ENCODE results near the gene ASCL3.
"Not testable (repeated sequence)": the region's sequence is repeated elsewhere in the genome, so short reads cannot be mapped to it uniquely, and the experiment has no call there.

The ASCL3 gene

GRCh38 chr11:8913961-8914660 lies 28.7 kb downstream of the ASCL3 start:
- Histone ChIP-seq H3K4me3 (peak overlapping the region in 3 of 7 experiments; percentile 8 to 11 (median 8)), H3K27ac (peak overlapping the region in 20 of 21 experiments; percentile 1 to 82 (median 57))

- peak within 1 kb of the TSS; percentile 76 to 88 (median 81) for H3K4me3 ChIP-seq
- peak within 1 kb of the TSS; percentile 56 to 98 (median 88) for H3K27ac ChIP-seq
These were observed 31.6 kb downstream of the ASCL3 start, which contains the start of gene AKIP1 for GRCh38 chr11:8911029-8911823. Gene AKIP1 (plus strand): TSS chr11:8911189. CDS start chr11:8911450, 261 bp downstream.

GRCh38 chr11:8910649-8911026 lies 32.2 kb downstream of the ASCL3 start:
- Histone ChIP-seq H3K4me3 (peak overlapping the region; percentile 76 to 88 (median 81)), H3K27ac (peak overlapping the region in 18 of 21 experiments; percentile 67 to 98 (median 89))

- no peak overlapping the region for H3K4me3 ChIP-seq
These were observed 34.7 kb downstream of the ASCL3 start for GRCh38 chr11:8908099-8908498.

GRCh38 chr11:8907116-8907515 lies 35.7 kb downstream of the ASCL3 start:
- peak overlapping the region in 1 of 21 experiments; percentile 42 for H3K27ac ChIP-seq
- H3K4me3 ChIP-seq: no peak overlapping the region

More at GRCh38 chr11:8908099-8908498, 34.7 kb downstream of the ASCL3 start:
- no peak overlapping the region for H3K27ac ChIP-seq

- Histone ChIP-seq H3K4me3 (no peak overlapping the region), H3K27ac (peak overlapping the region in 2 of 21 experiments; percentile 31 to 35)
These were observed 37.2 kb downstream of the ASCL3 start for GRCh38 chr11:8905528-8906165.

- Histone ChIP-seq H3K27ac (no peak overlapping the region), H3K4me3 (no peak overlapping the region)
These were observed 43.6 kb downstream of the ASCL3 start for GRCh38 chr11:8899119-8899753.

- H3K4me3 ChIP-seq: not testable (repeated sequence)
These were observed 51.6 kb downstream of the ASCL3 start for GRCh38 chr11:8891185-8891584.

More at GRCh38 chr11:8891185-8891584, 51.6 kb downstream of the ASCL3 start:
- not testable (repeated sequence) for H3K27ac ChIP-seq
